HG03135 (cell line): ENCODE data around the gene GGN.
A peak's percentile ranks its signal among the peaks of the same experiment; 100 is the strongest.
"Not testable (repeated sequence)": the region's sequence is repeated elsewhere in the genome, so short reads cannot be mapped to it uniquely, and the experiment has no call there.

ENCODE experiments used
- ATAC-seq: cut with Tn5 transposase; IDR thresholded peaks from one replicate; pipeline ENCODE4 v1.9.1; 2021; ENCODE audit warnings: mild to moderate bottlenecking, moderate library complexity; ENCODE audit not compliant: unreplicated experiment

Gene GGN

GRCh38 chr19:38362946-38363688 lies 24.7 kb downstream of the GGN start:
- not testable (repeated sequence) for ATAC-seq

- no peak for ATAC-seq
Measured at GRCh38 chr19:38362076-38362945, 25.5 kb downstream of the GGN start.

GRCh38 chr19:38361633-38362075 lies 26.2 kb downstream of the GGN start:
- no peak for ATAC-seq

- no peak for ATAC-seq
Measured at GRCh38 chr19:38360839-38361631, 26.8 kb downstream of the GGN start.

GRCh38 chr19:38360351-38360750 lies 27.5 kb downstream of the GGN start:
- no peak for ATAC-seq

GRCh38 chr19:38359242-38360021 lies 28.4 kb downstream of the GGN start:
- ATAC-seq = no peak

- ATAC-seq = no peak
Measured at GRCh38 chr19:38358071-38358470, 29.8 kb downstream of the GGN start.

- ATAC-seq = no peak
Measured at GRCh38 chr19:38355728-38356725, 31.8 kb downstream of the GGN start.

GRCh38 chr19:38352611-38353010 lies 35.2 kb downstream of the GGN start:
- ATAC-seq = no peak

GRCh38 chr19:38351865-38352395 lies 35.9 kb downstream of the GGN start:
- no peak for ATAC-seq

GRCh38 chr19:38350883-38351282 lies 37.0 kb downstream of the GGN start:
- ATAC-seq = no peak

- no peak for ATAC-seq
Measured at GRCh38 chr19:38346837-38347236, 41.0 kb downstream of the GGN start.

GRCh38 chr19:38340927-38341326 lies 46.9 kb downstream of the GGN start:
- ATAC-seq = no peak

GRCh38 chr19:38339011-38339410 lies 48.8 kb downstream of the GGN start:
- not testable (repeated sequence) for ATAC-seq

GRCh38 chr19:38337360-38337653 lies 50.5 kb downstream of the GGN start:
- no peak for ATAC-seq

GRCh38 chr19:38336638-38337359 lies 51.0 kb downstream of the GGN start:
- peak; percentile 54 for ATAC-seq

- peak; percentile 66 for ATAC-seq
Measured at GRCh38 chr19:38335949-38336637, 51.7 kb downstream of the GGN start.
